Ishikawa (cell line): Measurements from ENCODE around the gene HDAC9.

Source experiments
- CEBPB ChIP-seq: IDR thresholded peaks from 2 replicates; pipeline ENCODE4 v1.6.1; 2012
- CREB1 ChIP-seq: IDR thresholded peaks from 2 replicates; pipeline ENCODE4 v1.6.1; 2012; ENCODE audit warnings: low read depth
- EGR1 ChIP-seq: IDR thresholded peaks from 2 replicates; pipeline ENCODE4 v1.6.1; 2012
- EP300 ChIP-seq: IDR thresholded peaks from 2 replicates; pipeline ENCODE4 v1.6.1; 2012; ENCODE audit warnings: borderline replicate concordance
- FOXM1 ChIP-seq: IDR thresholded peaks from 2 replicates; pipeline ENCODE4 v1.6.1; 2012; ENCODE audit warnings: low read depth, borderline replicate concordance
- NFIC ChIP-seq: IDR thresholded peaks from 2 replicates; pipeline ENCODE4 v1.6.1; 2012
- RAD21 ChIP-seq: IDR thresholded peaks from 2 replicates; pipeline ENCODE4 v1.6.1; 2012; ENCODE audit warnings: low read depth
- TAF1 ChIP-seq: IDR thresholded peaks from 2 replicates; pipeline ENCODE4 v1.6.1; 2012; ENCODE audit warnings: low read depth, mild to moderate bottlenecking
- TCF12 ChIP-seq: IDR thresholded peaks from 2 replicates; pipeline ENCODE4 v1.6.1; 2012; ENCODE audit warnings: low read depth
- TEAD4 ChIP-seq: IDR thresholded peaks from 2 replicates; pipeline ENCODE4 v1.6.1; 2012
- YY1 ChIP-seq: IDR thresholded peaks from 2 replicates; pipeline ENCODE4 v1.6.1; 2012; ENCODE audit warnings: low read depth
- ZBTB7A ChIP-seq: IDR thresholded peaks from 2 replicates; pipeline ENCODE4 v1.6.1; 2012; ENCODE audit warnings: low read depth
- TF ChIP-seq, protein P1 (sequence below): IDR thresholded peaks from 2 replicates; pipeline ENCODE4 v1.6.1; 2012
- TF ChIP-seq, protein P2 (sequence below): IDR thresholded peaks from 2 replicates; pipeline ENCODE4 v1.6.1; 2012
- TF ChIP-seq, protein P3 (sequence below): IDR thresholded peaks from 2 replicates; pipeline ENCODE4 v1.6.1; 2012; ENCODE audit warnings: low read depth, mild to moderate bottlenecking

Gene HDAC9

GRCh38 chr7:18772567-18772965, 277.0 kb downstream of the HDAC9 start:
- TF ChIP-seq TEAD4, result no peak
- TF ChIP-seq TCF12, result no peak
- no peak for TF ChIP-seq CREB1
- TF ChIP-seq EP300, result no peak
- TF ChIP-seq YY1, result no peak
- no peak for TF ChIP-seq TAF1
- no peak for TF ChIP-seq FOXM1
- TF ChIP-seq ZBTB7A, result no peak
- TF ChIP-seq, protein P1, sequence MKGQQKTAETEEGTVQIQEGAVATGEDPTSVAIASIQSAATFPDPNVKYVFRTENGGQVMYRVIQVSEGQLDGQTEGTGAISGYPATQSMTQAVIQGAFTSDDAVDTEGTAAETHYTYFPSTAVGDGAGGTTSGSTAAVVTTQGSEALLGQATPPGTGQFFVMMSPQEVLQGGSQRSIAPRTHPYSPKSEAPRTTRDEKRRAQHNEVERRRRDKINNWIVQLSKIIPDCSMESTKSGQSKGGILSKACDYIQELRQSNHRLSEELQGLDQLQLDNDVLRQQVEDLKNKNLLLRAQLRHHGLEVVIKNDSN, result no peak
- TF ChIP-seq, protein P2, sequence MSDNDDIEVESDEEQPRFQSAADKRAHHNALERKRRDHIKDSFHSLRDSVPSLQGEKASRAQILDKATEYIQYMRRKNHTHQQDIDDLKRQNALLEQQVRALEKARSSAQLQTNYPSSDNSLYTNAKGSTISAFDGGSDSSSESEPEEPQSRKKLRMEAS, result no peak
- no peak for TF ChIP-seq CEBPB
- TF ChIP-seq, protein P3, sequence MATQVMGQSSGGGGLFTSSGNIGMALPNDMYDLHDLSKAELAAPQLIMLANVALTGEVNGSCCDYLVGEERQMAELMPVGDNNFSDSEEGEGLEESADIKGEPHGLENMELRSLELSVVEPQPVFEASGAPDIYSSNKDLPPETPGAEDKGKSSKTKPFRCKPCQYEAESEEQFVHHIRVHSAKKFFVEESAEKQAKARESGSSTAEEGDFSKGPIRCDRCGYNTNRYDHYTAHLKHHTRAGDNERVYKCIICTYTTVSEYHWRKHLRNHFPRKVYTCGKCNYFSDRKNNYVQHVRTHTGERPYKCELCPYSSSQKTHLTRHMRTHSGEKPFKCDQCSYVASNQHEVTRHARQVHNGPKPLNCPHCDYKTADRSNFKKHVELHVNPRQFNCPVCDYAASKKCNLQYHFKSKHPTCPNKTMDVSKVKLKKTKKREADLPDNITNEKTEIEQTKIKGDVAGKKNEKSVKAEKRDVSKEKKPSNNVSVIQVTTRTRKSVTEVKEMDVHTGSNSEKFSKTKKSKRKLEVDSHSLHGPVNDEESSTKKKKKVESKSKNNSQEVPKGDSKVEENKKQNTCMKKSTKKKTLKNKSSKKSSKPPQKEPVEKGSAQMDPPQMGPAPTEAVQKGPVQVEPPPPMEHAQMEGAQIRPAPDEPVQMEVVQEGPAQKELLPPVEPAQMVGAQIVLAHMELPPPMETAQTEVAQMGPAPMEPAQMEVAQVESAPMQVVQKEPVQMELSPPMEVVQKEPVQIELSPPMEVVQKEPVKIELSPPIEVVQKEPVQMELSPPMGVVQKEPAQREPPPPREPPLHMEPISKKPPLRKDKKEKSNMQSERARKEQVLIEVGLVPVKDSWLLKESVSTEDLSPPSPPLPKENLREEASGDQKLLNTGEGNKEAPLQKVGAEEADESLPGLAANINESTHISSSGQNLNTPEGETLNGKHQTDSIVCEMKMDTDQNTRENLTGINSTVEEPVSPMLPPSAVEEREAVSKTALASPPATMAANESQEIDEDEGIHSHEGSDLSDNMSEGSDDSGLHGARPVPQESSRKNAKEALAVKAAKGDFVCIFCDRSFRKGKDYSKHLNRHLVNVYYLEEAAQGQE, result no peak
- no peak for TF ChIP-seq EGR1
- TF ChIP-seq NFIC, result no peak
- TF ChIP-seq RAD21, result no peak

- TF ChIP-seq TCF12 (no peak), YY1 (no peak), TAF1 (no peak), FOXM1 (no peak), ZBTB7A (no peak), CEBPB (no peak), TEAD4 (no peak), NFIC (no peak), RAD21 (no peak), CREB1 (no peak), EP300 (no peak), EGR1 (no peak)
- TF ChIP-seq, protein P1, result no peak
- TF ChIP-seq, protein P2, result no peak
- TF ChIP-seq, protein P3, result no peak
Observed at GRCh38 chr7:18777314-18777713, 281.8 kb downstream of the HDAC9 start.

GRCh38 chr7:18778594-18778993, 283.0 kb downstream of the HDAC9 start:
- TF ChIP-seq NFIC (no peak), TAF1 (no peak), TEAD4 (no peak)

GRCh38 chr7:18780266-18780665, 284.7 kb downstream of the HDAC9 start:
- no peak for TF ChIP-seq EGR1
- no peak for TF ChIP-seq TCF12
- TF ChIP-seq, protein P2, result no peak
- TF ChIP-seq, protein P1, result no peak

DNA sequence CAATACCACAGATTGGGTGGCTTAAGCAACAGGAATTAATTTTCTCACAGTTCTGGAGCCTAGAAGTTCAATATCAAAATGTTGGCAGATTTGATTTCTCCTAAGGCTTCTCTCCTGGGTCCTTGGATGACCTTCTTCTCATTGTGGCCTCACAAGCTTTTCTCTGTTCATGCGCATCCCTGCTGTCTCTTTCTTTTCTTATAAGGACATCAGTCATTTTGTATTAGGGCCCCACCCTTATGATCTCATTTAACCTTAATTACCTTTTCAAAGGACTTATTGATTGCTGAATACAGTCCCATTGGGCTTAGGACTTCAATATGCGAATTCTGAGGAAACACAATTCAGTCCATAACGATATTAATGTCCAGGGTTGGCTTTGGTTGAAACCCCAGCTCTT, 285.4 kb downstream of the HDAC9 start:
- TF ChIP-seq TAF1 (no peak), YY1 (no peak), TCF12 (no peak), FOXM1 (no peak), EP300 (no peak), TEAD4 (no peak), CREB1 (no peak), NFIC (no peak), RAD21 (no peak), CEBPB (no peak), EGR1 (no peak), ZBTB7A (no peak)
- TF ChIP-seq, protein P1, result no peak
- TF ChIP-seq, protein P2, result no peak
- TF ChIP-seq, protein P3, result no peak
